ENCODE results near the gene RGS7. TPM values are rescaled to one million over a fixed set of nuclear protein-coding genes. Genes with fewer than 3 reads are reported as not detected.
"Not testable (repeated sequence)": the region's sequence is repeated elsewhere in the genome, so short reads cannot be mapped to it uniquely, and the experiment has no call there.

The RGS7 gene
- total RNA-seq, 1 experiment from 2014 or later, result not detected

DNA sequence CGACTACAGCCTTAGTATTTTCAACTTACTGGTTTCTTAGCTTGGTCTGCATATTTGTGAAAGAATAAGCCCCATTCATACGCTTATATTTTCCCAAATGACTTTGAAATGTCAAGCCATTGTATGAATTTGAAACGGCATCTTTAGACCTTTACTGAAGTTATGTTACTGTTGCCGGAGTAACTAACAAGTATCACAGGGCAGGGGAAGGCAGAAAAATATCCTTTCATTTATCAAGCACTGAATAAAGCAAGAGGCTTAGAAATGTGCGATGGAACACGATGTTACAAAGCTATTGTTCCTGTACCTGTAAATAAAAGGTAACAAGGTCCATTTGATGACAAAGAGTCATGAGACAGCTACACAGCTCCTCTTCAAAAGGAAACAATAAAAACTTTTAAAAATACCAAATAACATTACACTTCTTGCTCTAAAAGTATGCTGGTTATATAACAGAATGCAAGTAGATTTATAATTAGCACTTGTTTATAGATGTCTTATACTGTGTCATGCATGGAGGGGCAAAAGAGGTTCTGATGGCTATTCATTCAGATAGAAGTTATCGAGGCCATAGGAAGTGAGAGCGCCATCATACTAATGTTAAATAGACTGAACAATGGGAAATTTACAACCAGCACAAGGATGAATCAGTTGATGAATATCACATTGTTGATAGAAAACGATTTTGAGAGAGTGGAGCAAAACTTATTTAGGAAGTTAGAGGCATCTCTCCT, 322.6 kb downstream of the RGS7 start:
- DNase-seq (ENCODE audit: low spot score), result peak; percentile 21
- in situ Hi-C loops (cut with HindIII; ENCODE audit: low sequenced_read_pairs), result no loop called here

DNA sequence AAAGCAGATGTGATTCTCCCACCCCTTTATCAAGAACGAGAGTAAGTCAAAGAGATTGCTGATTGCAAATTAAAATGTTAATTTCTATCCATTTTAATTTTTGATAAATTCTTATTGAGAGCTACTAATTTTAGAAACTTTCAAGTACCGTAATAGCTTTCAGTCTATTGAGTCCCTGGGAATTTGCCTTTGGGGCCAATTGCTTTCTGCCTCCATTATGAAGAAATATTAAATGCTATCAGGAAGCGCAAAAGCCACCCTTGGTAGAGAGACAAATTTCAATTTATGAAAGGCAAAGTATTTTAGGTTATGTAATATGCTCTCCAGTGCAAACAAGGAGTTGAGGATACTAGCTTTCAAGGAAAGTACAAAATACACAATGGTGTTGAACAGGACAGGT, 332.2 kb downstream of the RGS7 start:
- in situ Hi-C loops (cut with HindIII; ENCODE audit: low sequenced_read_pairs), result no loop called here
- DNase-seq (ENCODE audit: low spot score), result no peak

DNA sequence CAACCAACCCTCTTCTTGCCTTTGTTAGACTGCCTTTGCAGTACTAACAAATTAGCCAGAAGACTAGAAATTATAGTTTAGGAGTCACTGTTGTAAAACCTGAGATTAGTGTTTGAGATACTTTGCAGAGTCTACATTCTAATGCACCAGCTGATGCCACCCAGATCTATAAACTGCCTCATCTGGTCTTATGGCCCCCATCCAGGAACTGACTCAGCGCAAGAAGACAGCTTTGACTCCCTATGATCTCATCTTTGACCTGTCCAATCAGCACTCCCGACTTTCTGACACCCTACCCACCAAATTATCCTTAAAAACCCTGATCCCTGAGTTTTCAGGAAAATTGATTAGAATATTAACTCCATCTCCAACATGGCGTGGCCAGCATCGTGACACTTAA, 334.6 kb downstream of the RGS7 start:
- in situ Hi-C loops (cut with HindIII; ENCODE audit: low sequenced_read_pairs), result no loop called here
- DNase-seq (ENCODE audit: low spot score), result no peak

DNA sequence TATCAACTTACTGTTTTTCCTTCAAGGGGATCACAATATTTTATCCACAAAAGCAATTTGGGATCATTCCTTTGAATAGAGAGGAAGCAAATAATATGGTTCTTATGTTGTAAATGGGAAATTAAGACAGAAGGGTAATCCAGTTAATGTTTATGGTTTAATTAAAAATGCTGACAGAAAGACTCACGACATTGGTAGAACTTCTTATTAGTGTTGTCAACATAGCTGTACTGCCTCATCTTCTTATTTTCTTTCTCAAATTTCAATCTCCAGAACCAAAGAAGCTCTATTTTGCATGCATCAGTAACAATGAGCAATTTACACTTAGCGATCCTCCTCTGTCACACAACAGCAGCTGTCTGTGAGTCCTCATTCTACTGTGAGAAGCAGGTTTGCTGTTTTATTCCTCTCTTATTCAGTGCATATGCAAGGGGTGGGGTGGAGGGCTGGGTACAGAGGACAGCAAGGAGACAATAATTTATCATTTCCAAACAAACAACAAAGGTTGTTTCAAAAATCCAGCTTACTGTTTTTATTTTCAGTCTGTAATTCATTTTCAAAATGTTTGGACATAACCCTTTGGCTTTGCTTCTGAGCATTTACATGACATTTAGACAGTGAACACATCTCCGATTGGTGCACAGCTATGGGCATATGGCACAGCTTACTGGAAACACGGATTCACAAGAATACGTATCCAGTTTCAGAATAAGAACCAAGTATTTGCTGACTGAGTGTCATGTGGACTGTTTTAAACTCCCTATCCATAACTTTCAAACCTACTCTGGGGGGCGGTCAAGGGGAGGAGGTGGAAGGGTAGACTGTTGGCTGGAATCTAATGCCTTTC, 335.9 kb downstream of the RGS7 start:
- in situ Hi-C loops (cut with HindIII; ENCODE audit: low sequenced_read_pairs), result no loop called here

DNA sequence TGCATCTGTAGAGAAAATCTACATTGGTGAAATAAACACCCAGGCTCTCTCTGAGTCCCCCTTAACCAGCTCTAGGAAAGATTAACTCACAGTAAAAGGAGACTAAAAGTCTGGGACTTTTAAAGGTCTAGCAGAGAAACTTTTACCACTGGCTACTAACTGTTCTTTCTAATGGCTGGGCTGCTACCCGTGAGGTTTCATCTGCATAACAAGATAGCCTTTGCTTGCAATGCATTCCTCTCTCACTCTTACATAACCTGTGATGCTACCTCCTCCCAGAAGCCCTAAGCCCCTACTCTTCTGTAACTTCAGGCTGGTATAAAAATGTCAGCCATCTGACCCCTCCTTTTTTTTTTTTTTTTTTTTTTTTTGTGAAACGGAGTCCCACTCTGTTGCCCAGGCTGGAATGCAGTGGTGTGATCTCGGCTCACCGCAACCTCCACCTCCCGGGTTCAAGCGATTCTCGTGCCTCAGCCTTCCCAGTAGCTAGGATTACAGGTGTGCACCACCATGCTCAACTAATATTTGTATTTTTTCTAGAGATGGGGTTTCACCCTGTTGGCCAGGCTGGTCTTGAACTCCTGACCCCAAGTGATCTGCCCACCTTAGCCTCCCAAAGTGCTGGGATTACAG, 344.2 kb downstream of the RGS7 start:
- DNase-seq (ENCODE audit: low spot score), result no peak
- in situ Hi-C loops (cut with HindIII; ENCODE audit: low sequenced_read_pairs), result no loop called here

More for the DNA sequence above, 335.9 kb downstream of the RGS7 start:
- peak; percentile 62 for DNase-seq (ENCODE audit: low spot score)

DNA sequence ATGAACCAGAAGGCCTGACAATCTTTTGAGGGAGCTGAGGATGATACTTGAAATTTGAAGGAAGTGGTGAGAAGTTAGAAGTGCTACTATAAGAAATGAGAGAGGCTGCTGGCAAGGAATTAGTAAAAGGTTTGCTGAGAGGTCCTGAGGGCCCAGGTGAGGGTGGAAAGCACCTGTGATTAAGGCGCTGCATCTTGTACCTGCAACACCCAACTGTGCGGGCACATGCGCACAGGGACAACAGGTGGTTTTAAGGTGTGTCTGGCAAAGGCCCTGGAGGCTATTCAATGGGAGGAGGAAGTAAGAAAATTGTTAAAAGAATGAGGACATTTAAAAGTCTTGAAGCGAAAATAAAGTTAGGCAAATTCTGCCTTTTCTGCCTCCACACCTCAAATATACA, 349.3 kb downstream of the RGS7 start:
- no peak for DNase-seq (ENCODE audit: low spot score)
- in situ Hi-C loops (cut with HindIII; ENCODE audit: low sequenced_read_pairs), result no loop called here

DNA sequence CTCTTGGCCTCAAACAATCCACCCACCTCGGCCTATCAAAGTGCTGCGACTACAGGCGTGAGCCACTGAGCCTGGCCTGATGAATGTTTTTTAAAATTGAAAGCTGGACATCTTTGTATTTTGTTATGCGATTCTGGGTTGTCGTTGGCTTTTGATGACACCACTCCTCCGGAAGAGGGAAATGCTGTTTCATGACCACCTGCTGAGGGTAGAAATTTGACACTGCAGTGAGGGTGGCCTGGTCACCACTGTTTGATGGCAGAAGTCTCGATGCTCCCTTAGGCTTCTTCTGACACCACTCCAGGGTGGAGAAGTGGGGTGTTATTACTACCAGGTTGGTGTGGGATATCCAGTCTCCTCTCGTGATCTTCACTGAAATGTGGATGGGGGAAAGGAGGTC, 357.2 kb downstream of the RGS7 start:
- no peak for DNase-seq (ENCODE audit: low spot score)
- in situ Hi-C loops (cut with HindIII; ENCODE audit: low sequenced_read_pairs), result no loop called here

DNA sequence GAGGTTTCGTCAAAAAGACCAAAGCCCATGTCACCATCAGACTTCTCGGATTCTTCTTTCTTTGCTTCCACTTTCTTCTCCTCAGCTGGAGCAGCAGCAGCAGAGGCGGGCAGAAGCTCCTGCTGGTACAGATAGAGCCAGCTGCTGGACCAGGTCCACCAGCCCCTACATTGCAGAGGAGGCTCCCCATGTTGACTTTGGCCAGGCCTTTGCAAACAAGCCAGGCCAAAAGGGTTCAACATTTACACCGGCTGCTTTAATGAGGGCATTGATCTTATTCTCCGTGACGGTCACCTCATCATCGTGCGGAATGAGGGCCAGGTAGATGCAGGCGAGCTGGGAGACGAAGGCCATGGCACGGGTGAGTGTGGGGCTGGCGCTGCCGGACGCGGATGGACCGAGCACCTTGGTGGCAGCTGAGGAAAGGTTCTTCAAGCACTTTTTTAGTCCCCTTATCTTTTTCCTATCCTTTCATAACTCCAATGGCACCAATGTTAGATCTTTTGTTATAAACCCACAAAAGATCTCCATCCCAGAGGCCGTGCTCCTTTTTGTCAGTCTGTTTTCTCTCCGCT, 358.5 kb downstream of the RGS7 start:
- in situ Hi-C loops (cut with HindIII; ENCODE audit: low sequenced_read_pairs), result no loop called here
- no peak for DNase-seq (ENCODE audit: low spot score)

DNA sequence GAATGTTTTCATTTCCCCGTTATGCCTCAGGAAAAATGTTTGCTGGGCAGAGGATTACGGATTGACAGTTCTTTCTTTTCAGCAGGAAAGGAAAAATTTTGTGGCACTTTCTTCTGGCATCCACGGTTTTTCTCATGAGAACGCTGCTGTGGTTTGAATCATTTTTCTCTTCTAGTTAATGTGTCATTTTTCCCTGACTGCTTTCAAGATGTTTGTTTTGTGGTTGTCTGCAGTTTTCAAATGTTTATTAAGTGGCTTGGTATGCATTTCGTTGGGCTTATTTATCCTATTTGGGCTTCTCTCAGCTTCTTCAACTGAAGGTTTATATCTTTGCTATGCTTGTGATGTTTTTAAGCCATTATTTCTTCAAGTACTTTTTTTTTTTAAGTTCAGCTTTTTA, 359.0 kb downstream of the RGS7 start:
- in situ Hi-C loops (cut with HindIII; ENCODE audit: low sequenced_read_pairs), result no loop called here
- DNase-seq (ENCODE audit: low spot score), result no peak

DNA sequence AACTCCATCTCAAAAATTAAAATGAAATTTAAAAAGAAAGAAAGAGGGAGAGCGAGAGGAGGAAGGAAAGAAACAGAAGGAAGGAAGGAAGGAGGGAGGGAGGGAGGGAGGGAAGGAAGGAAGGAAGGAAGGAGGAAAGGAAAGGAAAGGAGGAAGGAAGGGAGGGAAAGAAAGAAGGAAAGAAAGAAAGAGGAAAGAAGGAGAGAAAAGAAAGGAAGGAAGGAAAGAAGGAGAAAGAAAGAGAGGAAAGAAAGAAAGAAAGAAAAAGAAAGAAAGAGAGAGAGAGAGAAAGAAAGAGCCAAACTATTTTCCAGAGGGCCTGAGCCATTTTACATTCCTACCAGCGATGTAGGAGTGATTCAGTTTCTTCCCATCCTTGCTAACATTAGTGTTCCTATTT, 364.0 kb downstream of the RGS7 start:
- no peak for DNase-seq (ENCODE audit: low spot score)

DNA sequence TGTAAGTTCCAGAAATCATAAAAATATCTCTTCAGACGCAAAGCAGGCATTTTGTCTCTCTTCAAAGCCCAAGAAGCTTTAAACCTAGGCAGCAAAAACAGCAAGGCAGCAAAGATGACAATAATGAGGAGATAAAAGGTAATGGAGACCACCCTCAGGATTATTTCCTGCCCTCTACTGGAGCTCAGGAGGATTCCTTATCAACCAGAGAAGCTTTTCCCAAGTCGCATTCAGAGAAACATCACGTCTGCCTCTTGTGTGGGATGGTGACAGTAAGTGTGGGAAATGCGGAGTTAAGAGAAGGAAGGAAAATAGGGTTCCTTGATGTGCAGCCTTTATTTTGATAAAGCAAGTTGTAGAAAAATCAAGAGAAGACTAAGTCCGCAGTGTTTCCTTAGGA, 365.8 kb downstream of the RGS7 start:
- no peak for DNase-seq (ENCODE audit: low spot score)
- in situ Hi-C loops (cut with HindIII; ENCODE audit: low sequenced_read_pairs), result no loop called here

More for the DNA sequence above, 364.0 kb downstream of the RGS7 start:
- in situ Hi-C loops (cut with HindIII; ENCODE audit: low sequenced_read_pairs), result no loop called here

DNA sequence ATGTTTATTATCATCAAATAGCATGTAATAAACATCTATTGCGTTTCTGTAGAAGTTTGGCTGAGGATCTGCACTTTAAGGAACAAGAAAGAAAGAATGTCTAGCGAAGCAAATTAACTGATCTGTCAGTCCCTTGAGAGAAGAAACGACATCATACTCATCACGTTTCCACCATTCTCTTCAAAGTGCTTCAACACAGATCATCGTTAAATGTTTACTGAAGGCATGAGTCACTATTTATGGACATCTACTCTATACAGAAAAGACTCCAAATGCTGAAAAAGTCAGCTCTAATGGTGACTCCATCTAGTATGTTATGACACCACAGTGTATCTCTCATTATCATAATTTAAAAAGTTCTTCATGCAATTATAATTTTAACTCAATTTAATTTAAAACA, 369.1 kb downstream of the RGS7 start:
- DNase-seq (ENCODE audit: low spot score), result no peak
- in situ Hi-C loops (cut with HindIII; ENCODE audit: low sequenced_read_pairs), result no loop called here

DNA sequence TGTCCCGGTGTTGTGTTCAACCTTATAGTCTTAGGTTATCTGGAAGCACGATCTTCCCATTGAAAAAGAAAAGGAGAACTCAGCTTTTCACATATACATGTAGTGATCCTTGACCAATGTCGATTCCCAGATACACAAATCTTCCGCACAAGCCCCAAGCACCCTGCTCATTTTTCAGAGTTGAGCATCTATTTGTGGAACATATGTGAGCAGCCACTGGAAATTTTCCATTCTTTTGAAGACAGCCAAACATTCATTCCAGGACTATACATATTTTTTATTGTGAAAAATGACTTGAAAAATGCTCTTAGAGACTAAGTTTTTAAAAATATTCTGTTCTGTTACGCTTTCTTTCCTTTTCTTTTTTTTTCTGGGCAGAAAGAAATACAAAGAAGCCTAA, 371.9 kb downstream of the RGS7 start:
- DNase-seq (ENCODE audit: low spot score), result peak; percentile 57
- in situ Hi-C loops (cut with HindIII; ENCODE audit: low sequenced_read_pairs), result no loop called here

DNA sequence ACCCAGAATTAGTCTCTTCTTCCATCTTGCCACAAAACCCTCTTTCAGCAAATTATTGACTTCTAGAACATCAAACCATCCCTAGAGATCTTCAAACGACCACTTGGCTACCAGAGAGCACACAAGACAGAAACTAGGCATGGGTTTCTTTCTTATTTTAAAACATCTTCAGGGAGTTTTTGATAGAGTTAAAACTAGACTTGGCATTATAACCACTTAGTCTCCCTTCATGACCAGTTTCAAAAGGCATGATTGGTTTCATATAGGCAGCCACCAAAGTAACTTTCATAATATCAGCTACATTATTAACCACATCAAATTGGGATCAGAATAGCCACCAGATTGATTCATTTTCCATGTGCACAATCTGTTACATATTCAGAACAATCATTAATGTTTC, 376.7 kb downstream of the RGS7 start:
- in situ Hi-C loops (cut with HindIII; ENCODE audit: low sequenced_read_pairs), result no loop called here
- DNase-seq (ENCODE audit: low spot score), result no peak

DNA sequence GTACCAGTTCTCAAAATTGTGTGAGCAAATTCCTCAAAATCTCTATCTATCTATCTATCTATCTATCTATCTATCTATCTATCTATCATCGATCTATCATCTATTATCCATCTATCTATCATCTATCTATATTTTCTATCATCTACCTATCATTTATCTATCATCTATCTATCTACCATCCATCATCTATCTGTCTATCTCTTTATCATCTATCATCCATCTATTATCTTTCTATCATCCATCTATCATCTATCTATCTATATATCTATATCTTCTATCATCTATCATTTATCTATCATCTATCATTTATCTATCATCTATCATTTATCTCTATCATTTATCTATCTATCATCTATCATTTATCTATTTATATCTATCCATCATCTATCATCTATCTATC, 380.3 kb downstream of the RGS7 start:
- in situ Hi-C loops (cut with HindIII; ENCODE audit: low sequenced_read_pairs), result no loop called here

DNA sequence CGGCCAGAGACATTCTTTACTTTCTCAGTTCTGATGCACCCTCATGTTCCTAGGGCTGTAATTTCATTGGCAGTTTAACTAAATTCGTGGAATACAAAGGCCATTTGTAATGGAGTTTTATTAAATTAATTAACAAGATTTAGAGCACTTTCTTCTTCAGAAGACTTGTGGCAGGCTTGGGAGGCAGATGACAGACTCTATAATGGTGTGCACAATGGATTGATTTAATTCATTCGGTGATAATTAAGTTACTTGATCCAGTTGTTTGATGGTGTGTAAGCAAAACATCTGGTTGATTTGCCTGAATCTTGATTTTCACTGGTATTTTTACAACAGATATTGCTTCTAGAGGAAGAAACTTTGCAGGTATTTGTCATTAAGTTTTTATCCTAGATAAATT, 383.1 kb downstream of the RGS7 start:
- no peak for DNase-seq (ENCODE audit: low spot score)
- in situ Hi-C loops (cut with HindIII; ENCODE audit: low sequenced_read_pairs), result no loop called here

More for the DNA sequence above, 380.3 kb downstream of the RGS7 start:
- DNase-seq (ENCODE audit: low spot score), result no peak

DNA sequence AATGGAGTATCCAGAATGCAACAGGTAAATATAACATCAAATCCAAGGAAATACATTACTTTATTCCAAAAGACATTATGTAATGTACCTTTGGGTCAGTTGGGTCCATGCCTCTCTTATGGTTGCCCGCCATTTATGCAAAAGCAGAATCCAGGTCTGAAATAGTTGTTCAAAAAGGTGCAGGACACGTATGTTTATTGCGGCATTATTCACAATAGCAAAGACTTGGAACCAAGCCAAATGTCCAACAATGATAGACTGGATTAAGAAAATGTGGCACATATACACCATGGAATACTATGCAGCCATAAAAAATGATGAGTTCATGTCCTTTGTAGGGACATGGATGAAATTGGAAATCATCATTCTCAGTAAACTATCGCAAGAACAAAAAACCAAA, 384.9 kb downstream of the RGS7 start:
- in situ Hi-C loops (cut with HindIII; ENCODE audit: low sequenced_read_pairs), result not testable (repeated sequence)

DNA sequence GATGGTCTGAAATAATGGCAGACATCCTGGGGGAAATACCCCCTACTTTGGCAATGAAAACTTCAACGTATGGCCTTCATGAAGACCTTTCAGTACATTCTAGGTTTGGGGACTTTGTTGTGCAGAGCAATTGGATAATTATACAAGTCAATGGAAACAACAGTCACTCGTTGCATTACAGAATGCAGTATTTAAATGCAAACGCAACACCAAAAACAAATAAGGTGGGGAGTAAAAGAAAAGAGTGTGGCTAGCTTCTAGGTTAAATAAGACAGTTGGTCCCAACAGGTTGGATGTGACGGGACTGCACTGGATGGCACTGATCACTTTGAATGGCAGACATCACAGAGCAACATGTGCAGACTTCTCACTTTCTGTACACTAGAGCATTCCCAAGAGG, 386.8 kb downstream of the RGS7 start:
- in situ Hi-C loops (cut with HindIII; ENCODE audit: low sequenced_read_pairs), result no loop called here

More for the DNA sequence above, 384.9 kb downstream of the RGS7 start:
- not testable (repeated sequence) for DNase-seq (ENCODE audit: low spot score)

DNA sequence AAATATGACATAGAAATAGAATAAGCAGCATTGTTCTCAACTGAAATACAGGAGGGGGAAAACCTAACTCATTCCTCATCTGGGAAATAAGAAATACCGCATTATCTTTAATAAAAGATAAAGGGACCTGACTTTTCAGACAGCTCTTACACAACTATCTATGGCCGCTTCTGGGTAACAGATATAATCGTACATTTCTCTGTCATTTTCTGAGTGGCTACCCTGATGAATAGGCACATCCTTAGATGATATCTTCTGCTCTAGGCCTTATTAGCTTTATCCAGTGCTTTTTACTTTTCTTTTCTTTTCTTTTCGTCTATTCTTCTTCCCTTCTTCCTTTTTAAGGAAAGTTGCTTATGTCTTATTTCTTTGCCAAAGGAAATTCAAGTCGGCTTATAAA, 388.1 kb downstream of the RGS7 start:
- in situ Hi-C loops (cut with HindIII; ENCODE audit: low sequenced_read_pairs), result no loop called here
- DNase-seq (ENCODE audit: low spot score), result no peak

More for the DNA sequence above, 386.8 kb downstream of the RGS7 start:
- DNase-seq (ENCODE audit: low spot score), result no peak

Data from G401 (cell line).